ENCODE data around the gene SOST. TPM values are rescaled to one million over a fixed set of nuclear protein-coding genes. Genes with fewer than 3 reads are reported as not detected.
"Not testable (repeated sequence)": the region's sequence is repeated elsewhere in the genome, so short reads cannot be mapped to it uniquely, and the experiment has no call there.

The SOST gene
- total RNA-seq, 2 donors from 2014 or later: not detected

DNA sequence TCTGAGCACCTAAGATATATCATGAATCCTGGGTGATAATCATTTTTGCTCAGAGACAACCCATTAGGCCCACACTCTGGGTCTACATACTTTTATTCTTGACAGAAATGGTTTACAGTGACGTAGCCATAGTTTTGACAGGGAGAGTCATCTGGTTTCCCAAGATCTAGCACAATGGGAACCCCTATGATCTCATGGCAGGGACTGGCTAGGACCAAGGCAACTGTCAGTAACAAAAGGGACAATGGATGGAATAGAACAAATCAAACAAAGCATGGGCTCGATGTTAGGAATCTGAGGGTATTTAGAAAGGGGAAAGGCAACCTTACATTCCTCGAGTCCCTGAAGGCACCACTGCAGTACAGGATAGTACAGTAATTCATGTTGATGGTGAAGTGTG, 42.1 kb upstream of the SOST start:
- DNase-seq: no peak
- Histone ChIP-seq H3K4me1 (no peaks in the 10 kb centered on the region), H3K9me3 (no peaks in the 10 kb centered on the region), H3K4me3 (no peak overlapping the region), H3K27me3 (no peaks in the 10 kb centered on the region), H3K9ac (ENCODE audit: low read depth in 2 of 2, low read length in 2 of 2) (no peak overlapping the region), H3K27ac (no peak overlapping the region), H3K36me3 (no peaks in the 10 kb centered on the region)
- TF ChIP-seq, protein P1, sequence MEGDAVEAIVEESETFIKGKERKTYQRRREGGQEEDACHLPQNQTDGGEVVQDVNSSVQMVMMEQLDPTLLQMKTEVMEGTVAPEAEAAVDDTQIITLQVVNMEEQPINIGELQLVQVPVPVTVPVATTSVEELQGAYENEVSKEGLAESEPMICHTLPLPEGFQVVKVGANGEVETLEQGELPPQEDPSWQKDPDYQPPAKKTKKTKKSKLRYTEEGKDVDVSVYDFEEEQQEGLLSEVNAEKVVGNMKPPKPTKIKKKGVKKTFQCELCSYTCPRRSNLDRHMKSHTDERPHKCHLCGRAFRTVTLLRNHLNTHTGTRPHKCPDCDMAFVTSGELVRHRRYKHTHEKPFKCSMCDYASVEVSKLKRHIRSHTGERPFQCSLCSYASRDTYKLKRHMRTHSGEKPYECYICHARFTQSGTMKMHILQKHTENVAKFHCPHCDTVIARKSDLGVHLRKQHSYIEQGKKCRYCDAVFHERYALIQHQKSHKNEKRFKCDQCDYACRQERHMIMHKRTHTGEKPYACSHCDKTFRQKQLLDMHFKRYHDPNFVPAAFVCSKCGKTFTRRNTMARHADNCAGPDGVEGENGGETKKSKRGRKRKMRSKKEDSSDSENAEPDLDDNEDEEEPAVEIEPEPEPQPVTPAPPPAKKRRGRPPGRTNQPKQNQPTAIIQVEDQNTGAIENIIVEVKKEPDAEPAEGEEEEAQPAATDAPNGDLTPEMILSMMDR (IDR thresholded peaks at IDR 0.05): no peak
- intact Hi-C loops (cut with DNase I): no loop called here

DNA sequence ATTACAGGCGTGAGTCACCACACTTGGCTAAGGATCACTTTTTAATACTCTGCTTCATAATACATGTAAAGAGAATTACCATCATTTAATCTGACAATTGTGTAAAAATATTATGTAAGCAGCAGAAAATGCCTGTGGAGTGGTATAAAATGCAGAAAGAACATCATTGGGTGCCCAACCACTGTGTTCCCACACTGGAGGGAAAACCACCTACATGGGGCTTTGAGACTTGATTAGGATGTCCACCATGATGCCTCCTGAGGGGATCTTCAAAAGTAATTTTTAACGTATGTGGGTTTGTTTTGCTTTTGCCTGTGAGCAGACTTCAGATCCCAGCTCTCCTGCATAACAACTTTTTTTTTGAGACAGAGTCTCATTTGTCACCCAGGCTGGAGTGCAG, 40.5 kb upstream of the SOST start:
- DNase-seq: no peak
- TF ChIP-seq, protein P1 (IDR thresholded peaks at IDR 0.05): no peak
- no peak overlapping the region for H3K4me3 ChIP-seq
- H3K27ac ChIP-seq: no peak overlapping the region
- intact Hi-C loops (cut with DNase I): no loop called here
- H3K9ac ChIP-seq (ENCODE audit: low read depth in 2 of 2, low read length in 2 of 2): no peak overlapping the region
- H3K4me1 ChIP-seq: no peaks in the 10 kb centered on the region
- H3K9me3 ChIP-seq: no peaks in the 10 kb centered on the region
- H3K36me3 ChIP-seq: no peaks in the 10 kb centered on the region
- no peaks in the 10 kb centered on the region for H3K27me3 ChIP-seq

GRCh38 chr17:43798024-43798423, 39.4 kb upstream of the SOST start:
- H3K4me3 ChIP-seq; H3K27me3 ChIP-seq; H3K9me3 ChIP-seq; intact Hi-C loops (cut with DNase I); H3K4me1 ChIP-seq; H3K36me3 ChIP-seq; H3K27ac ChIP-seq; DNase-seq; H3K9ac ChIP-seq (ENCODE audit: low read depth in 2 of 2, low read length in 2 of 2): not testable (repeated sequence)

- H3K36me3 ChIP-seq; H3K9ac ChIP-seq (ENCODE audit: low read depth in 2 of 2, low read length in 2 of 2); H3K4me1 ChIP-seq; H3K4me3 ChIP-seq; H3K9me3 ChIP-seq; intact Hi-C loops (cut with DNase I); H3K27me3 ChIP-seq; DNase-seq; H3K27ac ChIP-seq: not testable (repeated sequence)
These were observed 34.1 kb upstream of the SOST start for GRCh38 chr17:43792668-43793067.

DNA sequence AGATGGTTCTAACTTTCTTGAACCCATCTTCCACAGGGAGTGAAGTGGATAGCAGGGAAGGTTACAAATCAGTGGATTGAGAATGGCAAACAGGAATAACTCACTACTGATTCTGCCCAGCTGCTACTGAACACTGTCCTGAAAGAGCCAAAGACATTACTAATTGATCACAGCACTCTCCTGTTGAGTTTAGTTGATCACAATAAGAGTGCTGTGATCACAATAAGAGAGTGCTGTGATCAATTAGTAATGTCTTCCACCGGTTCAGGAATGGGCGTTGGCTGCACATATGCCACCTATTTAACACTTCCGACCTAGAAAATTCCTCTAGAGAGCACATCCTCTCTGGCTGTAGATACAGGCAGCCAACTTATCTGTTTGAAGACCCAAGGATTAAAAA, 33.0 kb upstream of the SOST start:
- TF ChIP-seq, protein P1 (IDR thresholded peaks at IDR 0.05): no peak
- no peak for DNase-seq
- Histone ChIP-seq H3K4me3 (no peak overlapping the region), H3K36me3 (no peaks in the 10 kb centered on the region), H3K4me1 (no peaks in the 10 kb centered on the region), H3K27ac (no peak overlapping the region), H3K9me3 (no peaks in the 10 kb centered on the region), H3K9ac (ENCODE audit: low read depth in 2 of 2, low read length in 2 of 2) (no peak overlapping the region), H3K27me3 (no peaks in the 10 kb centered on the region)
- intact Hi-C loops (cut with DNase I): no loop called here

DNA sequence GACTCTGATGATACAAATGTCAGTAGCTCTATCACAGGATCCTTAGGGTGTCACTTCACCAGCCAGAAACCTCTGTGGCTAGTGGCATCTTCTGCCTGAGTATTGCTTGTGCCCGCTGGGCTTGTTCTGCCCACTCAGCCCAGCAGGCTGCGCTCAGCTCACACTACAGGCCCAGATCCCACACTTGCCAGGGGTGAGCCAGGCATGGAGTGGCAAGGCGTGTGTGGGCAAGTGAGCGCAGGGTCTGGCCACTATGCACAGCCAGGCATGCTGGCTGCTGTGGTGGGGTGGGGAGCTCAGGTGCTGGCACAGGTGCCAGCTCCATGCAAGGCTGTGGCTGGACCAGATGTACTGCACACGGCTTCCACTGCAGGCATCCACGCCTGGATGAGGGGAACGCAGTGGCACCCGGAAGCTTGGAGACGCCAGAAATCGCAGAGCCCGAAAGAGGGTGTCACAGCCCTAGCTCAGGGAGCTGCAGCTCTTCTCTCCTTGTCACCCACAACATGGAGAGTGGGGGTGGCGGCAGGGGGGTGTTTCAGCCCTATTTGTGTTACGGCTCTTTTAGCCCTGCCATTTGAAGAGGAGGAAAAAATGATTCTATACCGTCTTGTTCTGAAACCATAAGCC, 31.8 kb upstream of the SOST start:
- H3K27me3 ChIP-seq: no peaks in the 10 kb centered on the region

More for the DNA sequence above, 31.8 kb upstream of the SOST start:
- DNase-seq: no peak
- Histone ChIP-seq H3K9ac (ENCODE audit: low read depth in 2 of 2, low read length in 2 of 2) (no peak overlapping the region), H3K4me3 (no peak overlapping the region), H3K9me3 (no peaks in the 10 kb centered on the region), H3K27ac (no peak overlapping the region), H3K36me3 (no peaks in the 10 kb centered on the region), H3K4me1 (no peaks in the 10 kb centered on the region)
- intact Hi-C loops (cut with DNase I): no loop called here
- TF ChIP-seq, protein P1 (IDR thresholded peaks at IDR 0.05): no peak

All from colonic mucosa (tissue), 4 donors.